Liver (tissue), 3 donors: Measurements from ENCODE around the gene BPIFB1.

Experiments
- EGR1 ChIP-seq, 2 donors: IDR thresholded peaks; 2 replicates each; pipeline ENCODE4 v1.6.1; 2016 to 2018; ENCODE audit warnings: antibody characterized with exemption in 2 of 2, low read depth in 2 of 2
- FOXA1 ChIP-seq: IDR thresholded peaks from 2 replicates; pipeline ENCODE4 v1.6.1; 2016; ENCODE audit warnings: antibody characterized with exemption
- GABPA ChIP-seq, 2 donors: IDR thresholded peaks in 1 of 2; conservative IDR thresholded peaks in 1 of 2; 2 replicates each; pipeline ENCODE4 v1.6.1; 2016; ENCODE audit warnings: antibody characterized with exemption in 2 of 2, mild to moderate bottlenecking in 1 of 2, moderate library complexity in 1 of 2
- HNF4A ChIP-seq, 2 donors: conservative IDR thresholded peaks; 2 replicates each; pipeline ENCODE4 v1.6.1; 2016; ENCODE audit warnings: antibody characterized with exemption in 2 of 2, mild to moderate bottlenecking in 2 of 2
- JUND ChIP-seq, 2 donors: IDR thresholded peaks; 2 replicates each; pipeline ENCODE4 v1.6.1; 2016; ENCODE audit warnings: antibody characterized with exemption in 2 of 2
- RAD21 ChIP-seq, 2 donors: IDR thresholded peaks; 2 replicates each; pipeline ENCODE4 v1.6.1; 2016; ENCODE audit warnings: antibody characterized with exemption in 2 of 2, mild to moderate bottlenecking in 2 of 2
- REST ChIP-seq: IDR thresholded peaks from 2 replicates; pipeline ENCODE4 v1.6.1; 2016; ENCODE audit warnings: antibody characterized with exemption, mild to moderate bottlenecking
- TAF1 ChIP-seq: conservative IDR thresholded peaks from 2 replicates; pipeline ENCODE4 v1.6.1; 2016; ENCODE audit warnings: antibody characterized with exemption, mild to moderate bottlenecking
- YY1 ChIP-seq: IDR thresholded peaks from 2 replicates; pipeline ENCODE4 v1.6.1; 2016; ENCODE audit warnings: antibody characterized with exemption, mild to moderate bottlenecking
- TF ChIP-seq, protein P1 (sequence below): fragments of 150-350 bp; IDR thresholded peaks from 2 replicates; pipeline ENCODE4 v1.5.1; 2017; ENCODE audit warnings: improper control_type of control experiment, low read depth, low read length; ENCODE audit not compliant: missing input control
- TF ChIP-seq, protein P2 (sequence below): IDR thresholded peaks from 2 replicates; pipeline ENCODE4 v1.6.1; 2016; ENCODE audit warnings: antibody characterized with exemption
- TF ChIP-seq, protein P3 (sequence below): IDR thresholded peaks from 2 replicates; pipeline ENCODE4 v1.6.1; 2016; ENCODE audit warnings: antibody characterized with exemption
- donor health status: healthy.
- donor health status: healthy.

GRCh38 chr20:33304046-33304445 is 21.0 kb downstream of the BPIFB1 start:
- TF ChIP-seq EGR1 (IDR thresholded peaks at IDR 0.05; ENCODE audit: low read depth in 2 of 2): no peak
- TF ChIP-seq, protein P1, sequence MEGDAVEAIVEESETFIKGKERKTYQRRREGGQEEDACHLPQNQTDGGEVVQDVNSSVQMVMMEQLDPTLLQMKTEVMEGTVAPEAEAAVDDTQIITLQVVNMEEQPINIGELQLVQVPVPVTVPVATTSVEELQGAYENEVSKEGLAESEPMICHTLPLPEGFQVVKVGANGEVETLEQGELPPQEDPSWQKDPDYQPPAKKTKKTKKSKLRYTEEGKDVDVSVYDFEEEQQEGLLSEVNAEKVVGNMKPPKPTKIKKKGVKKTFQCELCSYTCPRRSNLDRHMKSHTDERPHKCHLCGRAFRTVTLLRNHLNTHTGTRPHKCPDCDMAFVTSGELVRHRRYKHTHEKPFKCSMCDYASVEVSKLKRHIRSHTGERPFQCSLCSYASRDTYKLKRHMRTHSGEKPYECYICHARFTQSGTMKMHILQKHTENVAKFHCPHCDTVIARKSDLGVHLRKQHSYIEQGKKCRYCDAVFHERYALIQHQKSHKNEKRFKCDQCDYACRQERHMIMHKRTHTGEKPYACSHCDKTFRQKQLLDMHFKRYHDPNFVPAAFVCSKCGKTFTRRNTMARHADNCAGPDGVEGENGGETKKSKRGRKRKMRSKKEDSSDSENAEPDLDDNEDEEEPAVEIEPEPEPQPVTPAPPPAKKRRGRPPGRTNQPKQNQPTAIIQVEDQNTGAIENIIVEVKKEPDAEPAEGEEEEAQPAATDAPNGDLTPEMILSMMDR: no peak
- TF ChIP-seq FOXA1: no peak
- TF ChIP-seq HNF4A (conservative IDR thresholded peaks at IDR 0.05): no peak
- no peak for TF ChIP-seq REST
- TF ChIP-seq JUND (IDR thresholded peaks at IDR 0.05): no peak
- no peak for TF ChIP-seq YY1
- TF ChIP-seq, protein P2, sequence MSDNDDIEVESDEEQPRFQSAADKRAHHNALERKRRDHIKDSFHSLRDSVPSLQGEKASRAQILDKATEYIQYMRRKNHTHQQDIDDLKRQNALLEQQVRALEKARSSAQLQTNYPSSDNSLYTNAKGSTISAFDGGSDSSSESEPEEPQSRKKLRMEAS: no peak
- TF ChIP-seq GABPA (IDR thresholded peaks at IDR 0.05 in 1 of 2, conservative IDR thresholded peaks at IDR 0.05 in 1 of 2): no peak
- no peak for TF ChIP-seq TAF1
- no peak for TF ChIP-seq RAD21 (IDR thresholded peaks at IDR 0.05)
- TF ChIP-seq, protein P3, sequence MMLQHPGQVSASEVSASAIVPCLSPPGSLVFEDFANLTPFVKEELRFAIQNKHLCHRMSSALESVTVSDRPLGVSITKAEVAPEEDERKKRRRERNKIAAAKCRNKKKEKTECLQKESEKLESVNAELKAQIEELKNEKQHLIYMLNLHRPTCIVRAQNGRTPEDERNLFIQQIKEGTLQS: no peak
